T47D (cell line): ENCODE measurements around the gene GADD45A.

Experiments
- DNase-seq, 2 experiments: peaks; one replicate each; pipeline versions ENCODE4 v3.0.0 to v3.0.0-alpha.2; 2011 to 2012; ENCODE audit warnings: low read depth in 1 of 2, low spot score in 1 of 2
- JUND ChIP-seq: IDR thresholded peaks from 2 replicates; pipeline ENCODE4 v1.6.1; 2012; ENCODE audit warnings: low read depth
- in situ Hi-C: cut with HindIII; loops from 2 replicates; pipeline ENCODE4 v1.10.0; 2016; ENCODE audit warnings: low sequenced_read_pairs, low pct_unique_long_range_greater_than_20kb

Gene GADD45A

DNA sequence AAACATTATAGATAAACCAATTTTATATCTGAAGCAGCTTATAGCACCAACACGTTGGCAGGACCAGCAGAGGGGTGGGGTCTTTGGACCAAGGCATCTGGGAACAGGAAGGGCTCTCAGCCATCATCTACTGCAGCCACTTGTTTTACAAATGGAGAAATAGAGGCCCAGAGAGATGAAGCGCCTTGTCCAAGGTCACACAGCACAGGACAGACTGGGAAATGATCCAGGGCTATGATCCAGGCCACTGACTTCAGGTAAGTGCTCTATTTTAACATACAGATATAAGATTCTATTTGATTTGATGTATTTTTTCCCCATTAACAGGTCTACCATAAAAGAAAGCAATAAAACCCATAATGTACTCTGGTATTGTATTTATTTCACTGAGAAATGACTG is 16.9 kb downstream of the GADD45A start:
- in situ Hi-C loops: no loop called here
- no peak for TF ChIP-seq JUND
- DNase-seq: no peak

DNA sequence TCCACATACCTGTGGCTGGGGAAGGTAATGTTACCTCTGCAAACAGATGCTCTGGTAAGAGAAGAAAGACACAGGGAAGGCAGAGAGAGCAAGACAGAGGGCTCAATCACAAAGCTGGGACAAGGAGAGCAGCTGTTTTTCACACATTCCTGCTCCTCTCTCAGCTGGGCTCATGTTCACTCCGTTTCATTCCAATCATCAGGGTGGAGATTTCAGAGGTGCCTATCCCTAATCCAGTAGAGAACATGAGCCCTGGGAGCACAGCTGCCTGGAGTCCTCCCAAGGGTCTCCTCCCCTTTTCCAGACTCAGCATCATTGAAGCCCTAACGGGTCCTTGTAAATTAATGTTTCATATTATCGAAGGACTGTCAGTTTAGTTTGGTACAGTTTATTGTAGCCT is 19.4 kb downstream of the GADD45A start:
- in situ Hi-C loops: no loop called here
- DNase-seq: no peak
- no peak for TF ChIP-seq JUND

DNA sequence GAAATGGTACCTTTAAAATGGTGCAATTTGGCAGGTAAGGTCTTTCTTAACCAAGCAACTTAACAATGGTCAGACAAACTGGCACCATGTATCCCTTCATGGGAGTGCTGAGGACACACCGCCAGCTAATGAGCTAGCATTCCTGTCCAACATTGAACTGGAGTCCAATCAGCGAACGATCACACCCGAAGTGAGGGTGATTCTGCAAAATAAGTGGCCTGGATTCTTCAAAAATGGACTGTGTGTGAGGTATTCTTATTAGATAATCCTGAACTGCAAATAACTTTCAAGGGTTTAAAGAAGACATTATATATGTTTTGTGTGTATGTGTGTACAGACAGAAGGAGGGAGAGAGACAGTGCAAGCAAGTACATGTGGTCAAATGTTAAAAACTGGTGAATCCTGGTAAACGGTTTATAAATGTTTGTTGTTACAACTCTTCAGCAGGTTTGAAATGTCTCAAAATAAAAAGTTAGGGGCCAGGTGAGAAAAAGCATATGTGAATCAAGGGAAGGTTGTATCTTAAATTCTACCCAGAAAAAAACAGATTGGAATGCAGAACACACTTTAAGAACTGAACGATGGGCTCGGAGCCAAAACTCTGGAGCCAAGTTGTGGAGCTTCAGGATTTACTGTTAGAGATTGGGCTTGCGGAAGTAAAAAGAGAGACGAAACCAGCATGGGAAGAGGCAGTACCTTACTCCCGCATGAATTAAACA is 20.9 kb downstream of the GADD45A start:
- in situ Hi-C loops: no loop called here
- DNase-seq: no peak
- TF ChIP-seq JUND: no peak

DNA sequence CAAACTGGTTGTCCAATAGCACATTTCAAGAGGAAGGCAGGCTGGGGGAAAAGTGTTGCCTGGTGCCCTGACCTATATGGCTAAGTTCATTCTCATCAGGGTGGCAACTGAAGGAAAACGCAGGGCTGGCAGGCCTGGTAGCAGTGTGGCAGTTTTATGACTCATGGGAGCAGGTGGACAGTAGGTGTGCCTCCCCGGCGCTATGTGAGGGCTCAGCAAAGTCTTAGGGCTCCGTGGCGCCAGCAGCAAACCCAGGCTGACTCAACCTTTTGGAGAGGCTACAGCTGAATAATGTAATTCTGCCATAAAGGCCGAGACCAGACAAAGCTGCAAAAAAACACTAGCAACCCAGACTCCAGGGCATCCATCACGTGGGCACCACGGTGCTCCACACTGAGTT is 23.6 kb downstream of the GADD45A start:
- no peak for TF ChIP-seq JUND
- in situ Hi-C loops: no loop called here
- no peak for DNase-seq

DNA sequence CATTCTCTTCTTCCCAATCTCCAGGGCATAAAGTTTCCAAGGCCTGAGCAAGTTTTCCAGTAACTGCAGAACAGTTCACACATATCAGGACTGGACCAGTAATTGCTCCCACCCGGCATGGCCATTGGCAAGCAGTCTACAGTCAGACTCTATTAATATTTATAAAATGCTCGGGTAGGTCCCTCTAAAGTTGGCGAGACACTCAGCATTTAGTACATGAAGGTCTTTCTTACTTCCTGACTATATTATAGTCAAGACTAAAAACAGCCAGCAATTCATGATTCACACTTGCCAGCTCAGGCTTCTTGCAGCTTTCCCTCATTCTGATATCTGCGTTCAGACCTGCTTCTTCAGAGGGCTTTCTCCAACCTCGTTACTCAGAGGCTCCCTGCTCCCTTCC is 25.4 kb downstream of the GADD45A start:
- DNase-seq: no peak
- TF ChIP-seq JUND: no peak
- in situ Hi-C loops: no loop called here

DNA sequence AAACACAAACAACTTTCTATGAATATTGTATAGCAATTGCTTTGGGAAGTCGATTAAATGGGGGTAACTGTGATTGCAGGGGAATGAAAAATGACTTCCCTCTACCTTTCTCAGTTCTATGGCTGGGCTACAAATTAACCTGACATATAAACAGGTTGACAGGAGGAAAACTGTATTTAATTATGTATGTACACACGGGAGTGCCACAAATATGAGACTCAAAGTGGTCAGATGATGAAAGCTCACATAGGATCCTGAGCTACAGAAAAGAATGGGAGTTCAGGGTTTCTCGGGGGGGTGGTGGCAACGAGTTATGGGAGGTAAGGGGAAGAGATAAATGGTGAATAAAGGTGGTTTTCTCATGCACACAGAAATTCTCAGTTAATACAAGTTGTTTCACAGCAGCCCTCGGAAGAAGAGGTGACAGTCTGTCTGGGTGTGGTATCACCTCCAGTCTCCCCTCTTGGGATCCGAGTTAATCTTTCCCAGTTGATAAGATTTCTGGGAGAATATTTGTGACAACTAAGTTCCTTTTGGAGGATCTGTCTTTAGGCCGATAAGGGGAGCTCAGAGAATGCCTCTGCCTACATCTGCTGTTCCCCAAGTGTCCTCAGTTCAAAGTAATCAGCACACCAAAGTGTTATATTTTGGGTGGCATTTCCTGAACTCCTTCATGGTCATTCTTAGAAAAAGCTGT is 26.3 kb downstream of the GADD45A start:
- no peak for DNase-seq
- no peak for TF ChIP-seq JUND
- in situ Hi-C loops: no loop called here

DNA sequence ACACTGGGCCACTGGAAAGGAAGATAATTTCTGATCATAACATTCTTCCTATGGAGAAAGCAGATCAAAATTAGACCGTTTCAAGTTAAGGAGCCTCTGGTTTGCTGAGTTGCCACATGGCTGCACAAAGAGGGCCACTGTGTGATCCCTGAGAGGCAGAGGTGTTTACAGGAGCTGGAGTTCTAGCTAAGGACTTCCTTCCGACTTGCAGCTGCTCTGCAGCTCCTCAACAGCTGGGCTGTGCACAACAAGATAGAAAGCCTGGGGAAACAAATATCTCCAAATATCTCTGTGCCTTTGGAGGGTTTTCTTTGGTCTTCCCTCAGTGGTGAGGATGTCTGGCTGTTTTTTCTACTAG is 26.8 kb downstream of the GADD45A start:
- DNase-seq: no peak
- in situ Hi-C loops: no loop called here
- TF ChIP-seq JUND: no peak

DNA sequence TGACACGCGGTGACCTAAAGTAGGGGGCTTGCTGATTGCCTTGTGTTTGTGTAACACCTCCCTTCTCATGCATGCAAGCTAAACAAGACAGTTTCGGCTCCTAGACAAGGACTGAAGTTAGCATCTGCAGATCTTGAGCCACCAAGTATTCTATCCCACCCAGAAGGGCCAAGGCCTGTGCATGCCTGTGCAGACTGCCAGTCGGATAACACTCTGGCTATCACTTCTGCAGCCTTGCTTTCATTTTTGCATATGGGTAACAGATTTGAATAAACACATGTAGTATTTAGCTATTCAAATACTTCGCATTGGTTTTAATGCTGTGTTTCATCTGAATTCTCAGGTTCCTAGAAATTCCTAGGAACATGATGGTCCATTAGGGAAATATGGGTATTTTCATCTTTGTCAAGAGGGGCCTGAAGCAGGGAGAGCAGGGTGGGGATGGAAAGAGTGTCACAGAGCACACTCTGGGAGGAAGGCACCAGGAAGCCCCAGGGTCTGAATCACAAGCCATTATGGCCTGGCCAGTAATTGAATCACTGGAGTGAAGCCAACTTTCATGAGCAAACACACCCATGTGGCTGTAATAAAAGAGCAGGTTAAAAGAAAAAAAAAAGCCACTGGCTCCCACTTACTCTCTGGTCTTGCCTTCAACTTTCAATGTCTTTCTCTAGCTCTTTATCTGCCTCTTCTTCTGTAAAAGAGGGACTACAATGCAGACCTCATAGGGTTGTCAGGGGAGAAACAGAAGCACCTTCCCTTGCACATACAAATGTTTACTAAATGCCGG is 28.3 kb downstream of the GADD45A start:
- peak in 1 of 2 experiments; percentile 12 for DNase-seq
- in situ Hi-C loops: no loop called here
- no peak for TF ChIP-seq JUND

DNA sequence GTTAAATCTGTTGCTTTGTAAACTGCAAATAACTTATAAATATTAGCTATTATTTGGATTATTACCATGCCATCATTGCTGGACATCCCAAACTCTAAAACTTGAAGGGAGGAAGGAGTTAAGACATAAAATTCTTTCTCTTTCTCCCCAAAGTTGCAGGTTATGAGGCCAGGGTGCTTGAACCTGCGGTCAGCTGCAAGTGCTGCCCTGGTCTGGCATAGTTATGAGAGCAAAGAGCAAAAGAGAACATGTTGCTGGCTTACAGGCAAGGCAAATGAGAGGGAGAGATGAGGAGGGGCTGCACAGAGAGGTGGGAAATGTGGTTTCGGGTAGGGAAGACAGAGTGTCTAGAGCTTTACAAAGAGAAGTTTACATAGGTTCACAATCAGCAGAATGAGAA is 30.8 kb downstream of the GADD45A start:
- DNase-seq: no peak

DNA sequence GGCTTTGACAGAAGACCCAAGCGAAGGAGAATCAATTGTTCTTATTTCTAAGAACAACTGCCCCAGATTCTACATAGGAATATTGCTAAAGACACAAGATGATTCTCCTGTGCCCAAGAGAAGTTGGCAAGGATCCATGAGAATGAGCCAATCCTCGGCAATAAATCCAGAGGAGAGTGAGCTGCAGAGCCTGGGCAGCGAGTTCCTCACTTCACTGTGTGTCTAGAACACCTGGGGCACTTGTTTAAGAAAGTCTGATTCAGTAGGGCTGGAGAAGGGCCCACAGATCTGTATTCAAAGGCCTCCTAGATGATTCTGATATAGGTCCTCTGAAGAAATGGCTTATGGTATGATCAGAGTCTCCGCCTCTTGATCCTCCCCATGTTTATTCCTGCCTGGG is 31.8 kb downstream of the GADD45A start:
- no peak for TF ChIP-seq JUND
- DNase-seq: peak in 1 of 2 experiments; percentile 71
- in situ Hi-C loops: no loop called here

More for the DNA sequence above, 30.8 kb downstream of the GADD45A start:
- in situ Hi-C loops: no loop called here
- no peak for TF ChIP-seq JUND

DNA sequence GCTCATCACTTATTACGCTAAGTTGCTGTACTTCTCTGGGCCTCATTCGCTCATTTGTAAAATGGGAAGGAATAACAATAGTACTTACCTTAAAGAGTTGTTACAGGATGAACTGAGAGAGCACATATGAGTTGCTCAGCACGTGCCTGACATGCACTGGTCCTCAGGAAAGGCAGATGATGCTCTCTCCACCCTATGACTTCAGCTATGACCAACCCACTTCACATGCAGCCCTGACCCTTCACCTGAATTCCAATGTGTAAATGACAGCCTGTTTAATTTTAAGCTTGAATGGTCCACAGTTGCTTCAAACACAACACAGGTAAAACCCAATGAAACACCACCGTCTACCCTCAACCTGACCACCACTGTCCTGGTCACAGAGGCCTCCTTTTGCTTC is 32.9 kb downstream of the GADD45A start:
- in situ Hi-C loops: no loop called here
- no peak for TF ChIP-seq JUND
- DNase-seq: no peak

DNA sequence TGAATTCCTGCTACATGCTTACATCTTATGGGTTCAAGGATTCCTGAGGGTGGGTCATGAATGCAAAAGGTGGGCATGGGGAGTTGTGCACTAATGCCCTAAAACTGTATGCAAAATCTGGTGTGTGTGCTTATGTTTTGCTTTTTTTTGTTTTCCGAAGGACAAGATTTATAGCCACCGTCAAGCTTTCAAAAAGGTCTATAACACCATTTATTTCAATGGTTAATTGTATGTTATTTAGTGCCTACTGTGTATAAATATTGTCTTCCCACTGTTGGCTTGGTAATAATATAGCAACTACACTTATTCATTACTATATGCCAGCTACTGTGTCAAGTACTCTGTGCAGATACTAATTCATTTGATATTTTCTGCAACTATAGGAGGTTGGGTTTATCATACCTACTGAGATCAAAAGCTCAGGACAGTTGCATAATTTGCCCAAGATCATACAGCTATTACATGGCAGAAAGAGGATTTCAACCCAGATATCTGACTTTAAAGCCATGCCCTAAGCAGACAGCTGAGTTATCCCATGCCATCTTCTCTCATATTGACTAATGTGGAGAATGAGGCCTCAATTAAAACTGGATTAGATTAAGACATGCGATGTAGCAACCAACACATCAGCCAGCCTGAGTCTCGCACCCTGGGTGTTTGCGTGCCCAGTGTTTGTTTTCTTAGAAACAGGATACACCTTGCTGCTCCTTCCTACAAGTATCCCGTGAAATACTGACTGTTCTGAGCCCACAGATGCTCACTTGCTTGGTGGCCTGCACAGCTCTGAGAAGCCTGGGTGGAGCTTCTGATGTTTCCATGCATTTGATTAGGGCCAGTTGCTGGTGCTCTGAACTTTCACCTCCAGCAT is 34.6 kb downstream of the GADD45A start:
- TF ChIP-seq JUND: no peak
- no peak for DNase-seq
- in situ Hi-C loops: no loop called here
